Chondrocyte (in vitro differentiated cells): ENCODE measurements around the gene LIMK2. TPM values are rescaled to one million over a fixed set of nuclear protein-coding genes. Genes with fewer than 3 reads are reported as not detected.

Source experiments
- DNase-seq: peaks from one replicate; pipeline ENCODE4 v3.0.0; 2021; ENCODE audit warnings: mixed read lengths, low spot score
- H3K27ac Mint-ChIP-seq: one replicate; pipeline ENCODE4 v1.8.0; 2021; ENCODE audit warnings: mild to moderate bottlenecking, moderate library complexity, mixed read lengths; ENCODE audit not compliant: unreplicated experiment
- H3K27me3 Mint-ChIP-seq: 2 replicates; pipeline ENCODE4 v1.8.0; 2021; ENCODE audit warnings: low read depth, mixed read lengths
- H3K36me3 Mint-ChIP-seq: 2 replicates; pipeline ENCODE4 v1.8.0; 2021; ENCODE audit warnings: low read depth, mixed read lengths
- H3K4me1 Mint-ChIP-seq: 2 replicates; pipeline ENCODE4 v1.8.0; 2021; ENCODE audit warnings: low read depth, mild to moderate bottlenecking, mixed read lengths
- H3K4me3 Mint-ChIP-seq: one replicate; pipeline ENCODE4 v1.8.0; 2021; ENCODE audit warnings: mild to moderate bottlenecking, moderate library complexity, mixed read lengths; ENCODE audit not compliant: unreplicated experiment
- H3K9me3 Mint-ChIP-seq: 2 replicates; pipeline ENCODE4 v1.8.0; 2021; ENCODE audit warnings: low read depth, mixed read lengths
- CTCF ChIP-seq: fragments of 200-600 bp; sonication (generic); IDR thresholded peaks from 2 replicates; pipeline ENCODE4 v1.5.0; 2021; ENCODE audit warnings: antibody characterized with exemption, mild to moderate bottlenecking, moderate library complexity
- total RNA-seq: library from RNA; stranded (reverse); gene quantifications from 3 replicates; pipeline ENCODE4 v1.2.1, GENCODE V29; 2021

LIMK2 gene
- total RNA-seq, 1 donor from 2014 or later = 58.6 TPM

- Mint-ChIP-seq H3K4me3 (no peak overlapping the region), H3K4me1 (no peaks in the 10 kb centered on the region), H3K27me3 (no peaks in the 10 kb centered on the region), H3K36me3 (peaks cover 26% of the 10 kb centered on the region), H3K27ac (no peak overlapping the region), H3K9me3 (no peaks in the 10 kb centered on the region)
- TF ChIP-seq CTCF = no peak
- no peak for DNase-seq
Measured at GRCh38 chr22:31278626-31279326, 66.7 kb downstream of the LIMK2 start.

GRCh38 chr22:31279327-31279669 is 67.2 kb downstream of the LIMK2 start:
- DNase-seq = no peak
- Mint-ChIP-seq H3K9me3 (no peaks in the 10 kb centered on the region), H3K27ac (no peak overlapping the region), H3K4me1 (no peaks in the 10 kb centered on the region), H3K27me3 (no peaks in the 10 kb centered on the region), H3K36me3 (peaks cover 23% of the 10 kb centered on the region), H3K4me3 (no peak overlapping the region)
- no peak for TF ChIP-seq CTCF

GRCh38 chr22:31279821-31280505 is 67.9 kb downstream of the LIMK2 start:
- DNase-seq = no peak

GRCh38 chr22:31281733-31282132 is 69.6 kb downstream of the LIMK2 start:
- DNase-seq = no peak
- Mint-ChIP-seq H3K9me3 (no peaks in the 10 kb centered on the region), H3K4me3 (no peak overlapping the region), H3K27ac (no peak overlapping the region), H3K36me3 (peaks cover 13% of the 10 kb centered on the region), H3K27me3 (no peaks in the 10 kb centered on the region), H3K4me1 (no peaks in the 10 kb centered on the region)
- TF ChIP-seq CTCF = no peak

More at GRCh38 chr22:31279821-31280505, 67.9 kb downstream of the LIMK2 start:
- Mint-ChIP-seq H3K4me1 (no peaks in the 10 kb centered on the region), H3K27ac (no peak overlapping the region), H3K36me3 (peaks cover 19% of the 10 kb centered on the region), H3K27me3 (no peaks in the 10 kb centered on the region), H3K9me3 (no peaks in the 10 kb centered on the region), H3K4me3 (no peak overlapping the region)
- TF ChIP-seq CTCF = no peak

- Mint-ChIP-seq H3K4me3 (no peak overlapping the region), H3K27ac (no peak overlapping the region), H3K27me3 (no peaks in the 10 kb centered on the region), H3K36me3 (peaks cover 9% of the 10 kb centered on the region), H3K9me3 (no peaks in the 10 kb centered on the region), H3K4me1 (no peaks in the 10 kb centered on the region)
- no peak for DNase-seq
- no peak for TF ChIP-seq CTCF
Measured at GRCh38 chr22:31282748-31283468, 70.8 kb downstream of the LIMK2 start.
